ENCODE data around the gene AP2A1.

Gene AP2A1

DNA sequence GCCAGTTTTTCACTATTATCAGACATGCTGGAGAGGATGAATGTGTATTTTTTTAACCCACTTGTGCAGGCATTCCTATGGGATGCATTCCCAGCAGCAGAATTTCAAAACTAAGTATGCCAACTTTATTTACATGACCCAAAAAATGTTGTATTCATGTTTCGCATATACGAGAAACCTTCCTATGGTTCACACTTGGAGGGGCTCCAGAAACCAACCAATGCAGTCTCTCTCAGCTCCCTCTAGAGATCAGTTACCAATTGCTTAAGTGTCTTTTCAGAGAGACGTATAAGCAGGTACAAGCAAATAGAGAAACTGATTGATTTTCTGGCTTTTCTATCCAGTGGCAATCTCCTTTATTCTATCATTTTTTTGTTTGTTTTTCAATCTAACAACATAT is 78.6 kb downstream of the AP2A1 start:
- TF ChIP-seq, protein P1, sequence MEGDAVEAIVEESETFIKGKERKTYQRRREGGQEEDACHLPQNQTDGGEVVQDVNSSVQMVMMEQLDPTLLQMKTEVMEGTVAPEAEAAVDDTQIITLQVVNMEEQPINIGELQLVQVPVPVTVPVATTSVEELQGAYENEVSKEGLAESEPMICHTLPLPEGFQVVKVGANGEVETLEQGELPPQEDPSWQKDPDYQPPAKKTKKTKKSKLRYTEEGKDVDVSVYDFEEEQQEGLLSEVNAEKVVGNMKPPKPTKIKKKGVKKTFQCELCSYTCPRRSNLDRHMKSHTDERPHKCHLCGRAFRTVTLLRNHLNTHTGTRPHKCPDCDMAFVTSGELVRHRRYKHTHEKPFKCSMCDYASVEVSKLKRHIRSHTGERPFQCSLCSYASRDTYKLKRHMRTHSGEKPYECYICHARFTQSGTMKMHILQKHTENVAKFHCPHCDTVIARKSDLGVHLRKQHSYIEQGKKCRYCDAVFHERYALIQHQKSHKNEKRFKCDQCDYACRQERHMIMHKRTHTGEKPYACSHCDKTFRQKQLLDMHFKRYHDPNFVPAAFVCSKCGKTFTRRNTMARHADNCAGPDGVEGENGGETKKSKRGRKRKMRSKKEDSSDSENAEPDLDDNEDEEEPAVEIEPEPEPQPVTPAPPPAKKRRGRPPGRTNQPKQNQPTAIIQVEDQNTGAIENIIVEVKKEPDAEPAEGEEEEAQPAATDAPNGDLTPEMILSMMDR (IDR thresholded peaks at IDR 0.05; ENCODE audit: borderline replicate concordance, control extremely low read depth, extremely low read depth, insufficient read depth, missing control alignments) = no peak
- in situ Hi-C loops (cut with MboI; ENCODE audit: low sequenced_read_pairs, unreplicated experiment) = no loop called here
- DNase-seq (ENCODE audit: low spot score) = no peak

DNA sequence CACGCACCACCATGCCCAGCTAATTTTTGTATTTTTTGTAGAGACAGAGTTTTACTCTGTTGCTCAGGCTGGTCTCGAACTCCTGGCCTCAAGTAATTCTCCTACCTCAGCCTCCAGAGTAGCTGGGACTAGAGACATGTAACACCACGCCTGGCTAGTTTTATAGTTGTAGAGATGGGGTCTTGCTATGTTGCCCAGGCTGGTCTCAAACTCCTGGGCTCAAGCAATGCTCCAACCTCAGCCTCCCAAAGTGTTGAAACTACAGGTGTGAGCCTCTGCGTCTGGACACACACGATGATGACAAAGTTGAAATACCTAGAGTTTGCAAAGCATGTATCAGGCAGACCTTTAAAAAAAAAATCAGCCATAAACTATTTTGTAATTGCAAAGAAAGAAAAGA is 79.6 kb downstream of the AP2A1 start:
- in situ Hi-C loops (cut with MboI; ENCODE audit: low sequenced_read_pairs, unreplicated experiment) = no loop called here
- DNase-seq (ENCODE audit: low spot score) = no peak
- TF ChIP-seq, protein P1 (IDR thresholded peaks at IDR 0.05; ENCODE audit: borderline replicate concordance, control extremely low read depth, extremely low read depth, insufficient read depth, missing control alignments) = no peak

DNA sequence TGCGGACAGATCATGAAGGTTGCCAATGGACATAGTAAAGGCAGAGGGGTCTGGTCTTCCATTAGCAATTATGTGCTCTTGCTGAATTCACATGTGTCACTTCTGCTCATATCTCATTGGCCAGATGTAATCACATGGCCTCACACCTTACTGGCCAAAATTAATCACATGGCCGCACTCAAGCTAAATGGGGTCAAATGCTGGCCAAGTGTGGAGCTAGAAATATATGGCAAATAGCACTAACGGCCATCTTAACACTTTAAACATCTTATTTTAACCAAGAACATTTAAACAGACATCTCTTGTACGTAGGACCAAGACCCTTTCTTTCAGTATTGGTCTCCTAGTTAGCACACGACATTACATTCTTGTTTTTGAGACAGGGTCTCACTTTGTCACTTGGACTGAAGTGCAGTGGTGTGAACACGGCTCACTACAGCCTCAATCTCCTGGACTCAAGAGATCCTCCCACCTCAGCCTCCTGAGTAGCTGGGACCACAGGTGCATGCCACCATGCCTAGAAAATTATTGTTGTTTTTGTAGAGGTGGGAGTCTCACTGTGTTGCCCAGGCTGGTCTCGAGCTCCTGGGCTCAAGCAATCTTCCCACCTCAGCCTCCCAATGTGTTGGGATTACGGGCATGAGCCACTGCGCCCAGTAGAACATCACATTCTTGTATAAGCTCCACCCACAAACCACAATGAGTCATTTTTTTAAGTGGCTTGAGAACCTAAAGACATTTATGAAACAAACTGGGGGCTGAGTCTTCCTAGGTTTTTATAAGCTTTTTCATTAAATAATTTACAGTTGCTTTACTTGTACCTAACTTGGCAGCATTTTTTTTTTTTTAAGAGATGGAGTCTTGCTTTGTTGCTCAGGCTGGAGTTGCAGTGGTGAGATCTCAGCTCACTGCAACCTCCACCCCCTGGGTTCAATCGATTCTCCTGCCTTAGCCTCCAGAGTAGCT is 81.2 kb downstream of the AP2A1 start:
- TF ChIP-seq, protein P1 (IDR thresholded peaks at IDR 0.05; ENCODE audit: borderline replicate concordance, control extremely low read depth, extremely low read depth, insufficient read depth, missing control alignments) = no peak
- in situ Hi-C loops (cut with MboI; ENCODE audit: low sequenced_read_pairs, unreplicated experiment) = no loop called here
- no peak for DNase-seq (ENCODE audit: low spot score)

DNA sequence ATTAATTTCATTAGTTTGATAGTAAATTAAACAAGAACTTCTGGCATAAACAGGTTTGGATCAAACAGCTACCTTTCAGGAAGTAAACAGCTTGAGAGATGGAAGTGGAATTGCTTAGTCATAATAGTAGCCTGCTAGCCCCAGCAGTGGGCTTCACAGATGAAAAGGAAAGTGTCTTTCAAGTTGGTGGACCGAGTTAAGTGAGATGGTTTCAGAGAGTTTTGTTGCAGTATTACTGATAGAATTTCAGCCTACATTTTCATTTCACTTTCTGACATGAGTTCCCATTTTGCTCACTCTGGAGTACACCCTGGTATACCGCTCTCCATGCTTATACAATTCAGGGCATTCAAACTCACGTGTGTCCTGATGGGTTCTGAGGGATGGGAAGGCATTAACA is 82.1 kb downstream of the AP2A1 start:
- DNase-seq (ENCODE audit: low spot score) = no peak
- in situ Hi-C loops (cut with MboI; ENCODE audit: low sequenced_read_pairs, unreplicated experiment) = no loop called here
- TF ChIP-seq, protein P1 (IDR thresholded peaks at IDR 0.05; ENCODE audit: borderline replicate concordance, control extremely low read depth, extremely low read depth, insufficient read depth, missing control alignments) = no peak

DNA sequence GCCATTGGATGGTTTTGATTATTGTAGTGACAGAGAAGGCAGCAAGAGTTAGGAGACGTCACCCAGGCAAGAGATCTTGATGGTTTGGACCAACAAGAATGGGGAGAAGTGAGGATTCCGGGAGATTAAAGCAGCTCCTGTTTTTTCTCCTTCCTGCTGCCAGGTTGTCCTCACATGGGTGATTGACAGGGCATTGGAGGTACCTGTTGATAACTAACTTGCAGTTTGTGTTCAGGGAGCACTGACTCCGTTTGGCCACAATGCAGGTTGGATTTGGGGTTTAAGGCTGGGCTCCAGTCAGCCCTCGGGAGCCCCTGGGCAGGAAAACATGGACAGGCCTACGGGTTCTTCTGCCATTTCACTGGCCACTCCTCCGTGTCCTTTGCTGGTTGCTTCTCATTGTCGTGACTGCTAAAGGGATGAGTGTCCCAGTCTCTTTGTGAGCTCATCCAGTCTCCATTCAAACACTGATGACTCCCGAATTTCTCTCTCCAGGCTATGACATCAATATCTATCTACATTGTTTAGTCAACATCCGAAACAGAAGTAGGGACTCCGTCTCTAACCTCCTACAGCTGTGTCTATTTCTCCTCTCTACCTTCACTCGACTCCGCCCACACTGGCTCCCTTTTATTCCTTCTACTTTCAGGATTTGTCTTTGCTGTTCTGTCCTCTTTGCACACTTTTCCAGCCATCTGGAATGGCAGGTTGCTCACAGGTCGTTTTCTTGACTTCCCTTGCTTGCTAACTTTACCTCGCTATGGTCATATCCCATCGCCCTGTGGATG is 82.8 kb downstream of the AP2A1 start:
- no peak for DNase-seq (ENCODE audit: low spot score)
- in situ Hi-C loops (cut with MboI; ENCODE audit: low sequenced_read_pairs, unreplicated experiment) = no loop called here
- TF ChIP-seq, protein P1 (IDR thresholded peaks at IDR 0.05; ENCODE audit: borderline replicate concordance, control extremely low read depth, extremely low read depth, insufficient read depth, missing control alignments) = no peak

DNA sequence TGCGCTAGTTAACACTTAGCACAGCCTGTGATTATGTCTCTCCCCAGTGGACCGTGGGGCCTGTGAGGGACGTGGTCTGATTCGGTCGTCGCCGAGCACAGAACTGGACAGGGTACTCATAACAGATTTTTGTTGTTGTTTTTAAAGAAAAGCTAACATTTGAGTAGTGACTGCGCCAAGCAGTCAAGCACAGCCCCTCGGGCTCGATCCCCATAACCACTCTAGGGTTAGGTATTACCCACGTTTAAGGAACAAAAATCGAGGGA is 83.4 kb downstream of the AP2A1 start:
- TF ChIP-seq, protein P1 (IDR thresholded peaks at IDR 0.05; ENCODE audit: borderline replicate concordance, control extremely low read depth, extremely low read depth, insufficient read depth, missing control alignments) = no peak
- in situ Hi-C loops (cut with MboI; ENCODE audit: low sequenced_read_pairs, unreplicated experiment) = no loop called here
- DNase-seq (ENCODE audit: low spot score) = no peak
